Measurements from ENCODE around the gene PSORS1C2. TPM values are rescaled to one million over a fixed set of nuclear protein-coding genes. Genes with fewer than 3 reads are reported as not detected.

The PSORS1C2 gene
- total and polyA plus RNA-seq, 2 donors (not counting 3 experiments of a cell fraction or from before 2014, with no cell fraction given) = not detected

- no peaks in the 10 kb centered on the region for H3K36me3 ChIP-seq (ENCODE audit: control insufficient read depth in 2 of 2, extremely low read depth in 1 of 2, insufficient read depth in 2 of 2, low read length in 2 of 2)
- intact Hi-C loops (cut with micrococcal nuclease) (no loop called here), dilution Hi-C loops (cut with MboI; ENCODE audit: extremely low pct_ligation_motif_present, low sequenced_read_pairs) (no loop called here)
- no peak for FAIRE-seq
- DNase-seq (ENCODE audit: low read depth, low spot score) = peak; percentile 23
- peaks cover 21% of the 10 kb centered on the region for H3K4me1 ChIP-seq (ENCODE audit: control insufficient read depth, extremely low read depth, insufficient read depth, low read length)
- no peaks in the 10 kb centered on the region for H3K27me3 ChIP-seq (ENCODE audit: control insufficient read depth in 2 of 2, insufficient read depth in 2 of 2, low read length in 2 of 2)
- no peak overlapping the region for H3K9ac ChIP-seq (replicated peaks; ENCODE audit: extremely low read depth, insufficient read depth, low read length)
- no peaks in the 10 kb centered on the region for H3K9me1 ChIP-seq (replicated peaks; ENCODE audit: control insufficient read depth, extremely low read depth, insufficient read depth, low read length)
- H3K9me3 ChIP-seq (replicated peaks; ENCODE audit: control insufficient read depth, insufficient read depth, low read length) = no peaks in the 10 kb centered on the region
- TF ChIP-seq POLR2AphosphoS5 (IDR thresholded peaks at IDR 0.05; ENCODE audit: insufficient read depth, low read depth, low read length) = no peak
- no peak for TF ChIP-seq JUN (IDR thresholded peaks at IDR 0.05; ENCODE audit: borderline replicate concordance, insufficient read depth, insufficient read length, low read depth)
- TF ChIP-seq CTCF (IDR thresholded peaks at IDR 0.05; ENCODE audit: extremely low read depth in 1 of 2, insufficient read depth in 1 of 2, low read depth in 1 of 2, low read length in 2 of 2) = no peak
- H3K4me2 ChIP-seq (ENCODE audit: insufficient read depth, low read length) = no peak overlapping the region
- no TSS peak for BruUV-seq (replicated peaks)
- H2AFZ ChIP-seq (ENCODE audit: low read depth, low read length) = no peak overlapping the region
- H3K79me2 ChIP-seq (ENCODE audit: control insufficient read depth, insufficient read depth, low read length) = no peaks in the 10 kb centered on the region
- POLR2A ChIA-PET = interaction anchor here (1.3 kb wide), 1 partner anchor 30 kb away, joined by 3 read pairs; no protein-coding TSS in a partner anchor
- no peak overlapping the region for H3K4me3 ChIP-seq (replicated peaks in 1 of 3; ENCODE audit: insufficient read depth in 1 of 3, low read depth in 1 of 3, low read length in 3 of 3)
- CTCF ChIA-PET = interaction anchor here (0.7 to 8.2 kb wide), 8 partner anchors 11 to 295 kb away, joined by 3 to 102 read pairs (median 14); no protein-coding TSS in a partner anchor
- no peak overlapping the region for H3K27ac ChIP-seq (ENCODE audit: insufficient read depth, low read depth, low read length)
- no peaks in the 10 kb centered on the region for H4K20me1 ChIP-seq (replicated peaks; ENCODE audit: control insufficient read depth, extremely low read depth, insufficient read depth, low read length)
These were observed 22.0 kb downstream of the PSORS1C2 start for GRCh38 chr6:31116661-31117385.
